Measurements from ENCODE around the gene KCND3. TPM values are rescaled to one million over a fixed set of nuclear protein-coding genes. Genes with fewer than 3 reads are reported as not detected.

The KCND3 gene
- total and polyA plus RNA-seq, 4 donors, result 1.0 to 27.1 (median 6.1) TPM

DNA sequence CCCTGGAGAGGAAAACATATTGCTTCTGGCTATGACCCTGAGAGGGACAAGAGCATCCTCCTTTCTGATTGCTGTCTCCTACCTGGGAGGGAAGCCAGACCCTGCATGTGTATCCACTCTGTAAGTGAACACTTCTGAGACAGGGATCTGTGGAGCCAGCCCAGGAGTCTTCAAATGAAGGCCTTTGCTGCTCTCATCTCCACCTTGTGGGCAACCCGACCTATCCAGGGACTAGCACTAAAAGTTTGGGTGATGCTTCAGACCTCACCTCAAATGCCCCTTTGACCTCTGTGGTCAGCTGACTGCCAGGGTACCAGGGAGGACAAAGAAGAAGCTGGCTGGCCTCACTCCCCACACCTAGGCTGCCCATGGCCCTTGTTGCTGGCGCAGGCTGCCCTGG, 64.7 kb downstream of the KCND3 start:
- Histone ChIP-seq H3K4me3 (ENCODE audit: low read depth in 1 of 3, low read length in 3 of 3) (no peak overlapping the region), H3K4me1 (ENCODE audit: control insufficient read depth in 4 of 4, insufficient read depth in 4 of 4, low read length in 3 of 4) (no peaks in the 10 kb centered on the region), H3K27me3 (ENCODE audit: control insufficient read depth in 4 of 4, insufficient read depth in 4 of 4, low read length in 3 of 4) (no peaks in the 10 kb centered on the region), H3K27ac (ENCODE audit: low read depth in 1 of 2, low read length in 2 of 2) (no peak overlapping the region), H3K9me3 (ENCODE audit: control insufficient read depth in 4 of 4, low read length in 3 of 4) (no peaks in the 10 kb centered on the region), H3K36me3 (ENCODE audit: control insufficient read depth in 4 of 4, insufficient read depth in 3 of 4, low read depth in 1 of 4, low read length in 3 of 4) (no peaks in the 10 kb centered on the region), H3K9ac (ENCODE audit: low read depth in 1 of 2, low read length in 2 of 2) (no peak overlapping the region)
- 90% methylated on average over 2 of the region's 2 CpGs for WGBS
- TF ChIP-seq HNF4A (conservative IDR thresholded peaks at IDR 0.05), result no peak
- TF ChIP-seq FOXA1 (IDR thresholded peaks at IDR 0.05), result no peak
- TF ChIP-seq JUND (IDR thresholded peaks at IDR 0.05), result no peak
- TF ChIP-seq RAD21 (IDR thresholded peaks at IDR 0.05), result peak in 1 of 2 donors; percentile 10
- TF ChIP-seq HNF4G (IDR thresholded peaks at IDR 0.05), result no peak
- TF ChIP-seq CTCF (IDR thresholded peaks at IDR 0.05; ENCODE audit: low read depth, low read length, missing input control), result no peak
- TF ChIP-seq, protein P1, sequence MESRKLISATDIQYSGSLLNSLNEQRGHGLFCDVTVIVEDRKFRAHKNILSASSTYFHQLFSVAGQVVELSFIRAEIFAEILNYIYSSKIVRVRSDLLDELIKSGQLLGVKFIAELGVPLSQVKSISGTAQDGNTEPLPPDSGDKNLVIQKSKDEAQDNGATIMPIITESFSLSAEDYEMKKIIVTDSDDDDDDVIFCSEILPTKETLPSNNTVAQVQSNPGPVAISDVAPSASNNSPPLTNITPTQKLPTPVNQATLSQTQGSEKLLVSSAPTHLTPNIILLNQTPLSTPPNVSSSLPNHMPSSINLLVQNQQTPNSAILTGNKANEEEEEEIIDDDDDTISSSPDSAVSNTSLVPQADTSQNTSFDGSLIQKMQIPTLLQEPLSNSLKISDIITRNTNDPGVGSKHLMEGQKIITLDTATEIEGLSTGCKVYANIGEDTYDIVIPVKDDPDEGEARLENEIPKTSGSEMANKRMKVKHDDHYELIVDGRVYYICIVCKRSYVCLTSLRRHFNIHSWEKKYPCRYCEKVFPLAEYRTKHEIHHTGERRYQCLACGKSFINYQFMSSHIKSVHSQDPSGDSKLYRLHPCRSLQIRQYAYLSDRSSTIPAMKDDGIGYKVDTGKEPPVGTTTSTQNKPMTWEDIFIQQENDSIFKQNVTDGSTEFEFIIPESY (IDR thresholded peaks at IDR 0.05), result no peak
- no peak for TF ChIP-seq YY1 (IDR thresholded peaks at IDR 0.05)
- no peak for TF ChIP-seq NR2F2 (IDR thresholded peaks at IDR 0.05)
- DNase-seq (ENCODE audit: low spot score), result no peak

DNA sequence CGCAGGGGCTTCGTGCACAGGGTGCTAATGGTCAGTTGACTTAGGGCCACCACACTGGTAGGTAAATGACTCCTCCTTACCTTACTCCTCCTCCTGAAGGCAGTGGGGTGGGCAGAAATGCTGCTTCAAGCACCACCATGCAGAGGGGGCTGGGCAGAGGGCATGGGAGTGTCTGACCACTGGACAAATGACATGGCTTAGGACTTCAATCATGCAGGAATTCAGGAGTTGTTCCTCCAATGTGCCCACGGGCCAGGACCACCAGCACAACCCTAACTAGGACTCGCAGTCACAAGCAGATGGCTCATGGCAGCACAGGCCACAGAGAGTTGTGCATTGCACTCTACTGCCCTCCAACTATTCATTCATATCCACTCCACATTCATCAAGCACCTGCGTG, 65.7 kb downstream of the KCND3 start:
- Histone ChIP-seq H3K9me3 (ENCODE audit: control insufficient read depth in 4 of 4, low read length in 3 of 4) (no peaks in the 10 kb centered on the region), H3K27me3 (ENCODE audit: control insufficient read depth in 4 of 4, insufficient read depth in 4 of 4, low read length in 3 of 4) (no peaks in the 10 kb centered on the region), H3K4me1 (ENCODE audit: control insufficient read depth in 4 of 4, insufficient read depth in 4 of 4, low read length in 3 of 4) (no peaks in the 10 kb centered on the region), H3K9ac (ENCODE audit: low read depth in 1 of 2, low read length in 2 of 2) (no peak overlapping the region), H3K4me3 (ENCODE audit: low read depth in 1 of 3, low read length in 3 of 3) (no peak overlapping the region), H3K27ac (ENCODE audit: low read depth in 1 of 2, low read length in 2 of 2) (no peak overlapping the region), H3K36me3 (ENCODE audit: control insufficient read depth in 4 of 4, insufficient read depth in 3 of 4, low read depth in 1 of 4, low read length in 3 of 4) (no peaks in the 10 kb centered on the region)
- no peak for DNase-seq (ENCODE audit: low spot score)
- 90% methylated on average over 5 of the region's 5 CpGs for WGBS
- TF ChIP-seq HNF4G (IDR thresholded peaks at IDR 0.05), result no peak
- no peak for TF ChIP-seq EGR1 (IDR thresholded peaks at IDR 0.05; ENCODE audit: low read depth in 2 of 2)
- TF ChIP-seq YY1 (IDR thresholded peaks at IDR 0.05), result no peak
- TF ChIP-seq, protein P2, sequence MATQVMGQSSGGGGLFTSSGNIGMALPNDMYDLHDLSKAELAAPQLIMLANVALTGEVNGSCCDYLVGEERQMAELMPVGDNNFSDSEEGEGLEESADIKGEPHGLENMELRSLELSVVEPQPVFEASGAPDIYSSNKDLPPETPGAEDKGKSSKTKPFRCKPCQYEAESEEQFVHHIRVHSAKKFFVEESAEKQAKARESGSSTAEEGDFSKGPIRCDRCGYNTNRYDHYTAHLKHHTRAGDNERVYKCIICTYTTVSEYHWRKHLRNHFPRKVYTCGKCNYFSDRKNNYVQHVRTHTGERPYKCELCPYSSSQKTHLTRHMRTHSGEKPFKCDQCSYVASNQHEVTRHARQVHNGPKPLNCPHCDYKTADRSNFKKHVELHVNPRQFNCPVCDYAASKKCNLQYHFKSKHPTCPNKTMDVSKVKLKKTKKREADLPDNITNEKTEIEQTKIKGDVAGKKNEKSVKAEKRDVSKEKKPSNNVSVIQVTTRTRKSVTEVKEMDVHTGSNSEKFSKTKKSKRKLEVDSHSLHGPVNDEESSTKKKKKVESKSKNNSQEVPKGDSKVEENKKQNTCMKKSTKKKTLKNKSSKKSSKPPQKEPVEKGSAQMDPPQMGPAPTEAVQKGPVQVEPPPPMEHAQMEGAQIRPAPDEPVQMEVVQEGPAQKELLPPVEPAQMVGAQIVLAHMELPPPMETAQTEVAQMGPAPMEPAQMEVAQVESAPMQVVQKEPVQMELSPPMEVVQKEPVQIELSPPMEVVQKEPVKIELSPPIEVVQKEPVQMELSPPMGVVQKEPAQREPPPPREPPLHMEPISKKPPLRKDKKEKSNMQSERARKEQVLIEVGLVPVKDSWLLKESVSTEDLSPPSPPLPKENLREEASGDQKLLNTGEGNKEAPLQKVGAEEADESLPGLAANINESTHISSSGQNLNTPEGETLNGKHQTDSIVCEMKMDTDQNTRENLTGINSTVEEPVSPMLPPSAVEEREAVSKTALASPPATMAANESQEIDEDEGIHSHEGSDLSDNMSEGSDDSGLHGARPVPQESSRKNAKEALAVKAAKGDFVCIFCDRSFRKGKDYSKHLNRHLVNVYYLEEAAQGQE (IDR thresholded peaks at IDR 0.05), result no peak
- TF ChIP-seq ATF3 (IDR thresholded peaks at IDR 0.05), result no peak
- no peak for TF ChIP-seq SP1 (IDR thresholded peaks at IDR 0.05)
- no peak for TF ChIP-seq HNF4A (conservative IDR thresholded peaks at IDR 0.05)
- TF ChIP-seq JUND (IDR thresholded peaks at IDR 0.05), result no peak
- no peak for TF ChIP-seq RAD21 (IDR thresholded peaks at IDR 0.05)
